HG03432 (cell line): ENCODE measurements around the gene DSCAM.

Source experiments
- ATAC-seq: cut with Tn5 transposase; IDR thresholded peaks from one replicate; pipeline ENCODE4 v1.9.1; 2021; ENCODE audit warnings: mild to moderate bottlenecking, moderate library complexity; ENCODE audit not compliant: unreplicated experiment

DSCAM gene

GRCh38 chr21:40788635-40789034, 58.3 kb downstream of the DSCAM start:
- ATAC-seq = no peak

DNA sequence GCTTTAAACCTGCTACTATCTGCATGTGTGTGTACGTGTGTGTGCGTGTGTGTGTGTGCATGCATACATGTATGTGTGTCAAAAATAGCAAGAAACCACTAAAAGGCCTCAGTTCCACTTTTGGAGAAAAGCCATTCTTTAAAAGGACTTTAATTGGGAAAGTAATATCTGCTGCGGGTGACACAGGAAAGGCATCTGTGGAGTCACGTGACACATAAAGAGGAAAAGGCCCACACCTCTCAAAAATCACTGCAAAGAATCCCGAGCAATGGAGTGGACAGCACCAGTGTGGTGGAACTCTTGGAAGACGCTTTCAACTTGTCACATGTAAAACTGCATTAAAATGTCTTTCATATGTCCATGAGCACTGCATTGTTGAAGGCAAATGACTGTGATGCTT, 63.6 kb downstream of the DSCAM start:
- ATAC-seq = no peak

DNA sequence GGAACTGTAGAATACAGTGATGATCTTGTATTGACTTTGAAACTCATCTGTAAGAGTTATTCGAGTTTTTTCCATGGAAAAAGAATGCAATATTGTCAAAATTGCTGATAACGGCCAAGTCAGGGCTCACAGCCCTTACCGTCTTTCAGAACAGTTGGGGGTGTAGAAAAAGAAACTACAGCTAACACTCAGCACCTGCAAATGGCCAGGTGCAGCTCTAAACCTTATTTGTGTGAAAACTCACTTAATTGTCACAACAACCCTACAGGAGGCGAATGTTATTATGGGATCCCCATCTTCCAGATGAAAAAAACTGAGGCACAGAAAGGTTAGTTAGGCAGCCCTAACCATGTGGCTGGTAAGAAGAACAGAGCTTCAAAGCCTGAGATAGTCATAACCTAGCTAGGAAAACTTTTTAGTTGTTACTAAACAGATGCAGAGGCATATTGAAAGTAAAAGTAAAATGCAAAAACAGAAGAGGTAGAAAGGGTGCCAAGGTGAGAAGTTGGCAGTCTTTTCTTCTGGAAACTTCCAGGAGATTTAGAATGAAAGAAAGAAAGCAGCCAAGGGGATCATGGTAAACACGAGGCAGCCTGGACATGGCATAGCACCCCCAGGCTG, 76.4 kb downstream of the DSCAM start:
- ATAC-seq = no peak

GRCh38 chr21:40769231-40769630, 77.7 kb downstream of the DSCAM start:
- no peak for ATAC-seq

GRCh38 chr21:40768056-40768455, 78.9 kb downstream of the DSCAM start:
- ATAC-seq = no peak

DNA sequence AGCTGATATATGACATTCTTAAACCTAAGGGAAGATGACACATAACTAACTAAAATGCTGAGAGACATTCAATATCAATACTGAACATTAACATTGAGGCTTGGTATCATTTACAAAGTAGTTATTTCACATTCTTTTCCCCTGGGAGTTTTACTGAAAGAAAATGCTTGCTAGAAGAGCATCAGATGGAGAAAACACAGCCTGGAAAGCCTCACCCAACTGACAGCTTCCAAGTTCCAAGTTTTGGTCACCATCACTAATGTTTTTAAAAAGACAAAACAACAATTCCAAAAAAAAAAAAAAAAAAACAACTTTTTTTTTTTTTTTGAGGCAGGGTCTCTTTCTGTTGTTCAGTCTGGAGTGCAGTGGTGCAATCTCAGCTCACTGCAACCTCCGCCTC, 80.6 kb downstream of the DSCAM start:
- ATAC-seq = no peak

DNA sequence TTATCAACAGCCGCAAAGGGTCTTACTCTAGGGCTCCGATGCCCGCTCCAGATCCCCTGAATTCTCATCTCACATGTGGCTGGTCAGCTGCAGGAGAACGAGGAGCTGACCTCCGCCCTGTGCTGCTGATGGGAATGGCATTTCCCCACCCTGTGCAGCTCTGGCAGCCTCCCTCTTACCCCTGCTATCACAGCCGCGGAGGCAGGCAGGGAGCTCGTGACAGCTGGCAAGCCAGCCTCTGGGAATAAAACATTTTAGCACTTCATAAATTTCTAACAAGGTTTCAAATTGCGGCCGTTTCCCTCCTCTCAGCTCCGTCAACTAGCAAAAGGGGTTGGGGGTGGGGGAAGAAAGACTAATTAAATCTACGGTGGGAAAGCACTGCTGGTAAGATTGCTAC, 81.1 kb downstream of the DSCAM start:
- ATAC-seq = no peak

- no peak for ATAC-seq
These were observed 86.1 kb downstream of the DSCAM start for GRCh38 chr21:40760821-40761220.

- no peak for ATAC-seq
These were observed 87.9 kb downstream of the DSCAM start for GRCh38 chr21:40759061-40759460.

- no peak for ATAC-seq
These were observed 89.6 kb downstream of the DSCAM start for GRCh38 chr21:40757366-40757765.

- no peak for ATAC-seq
These were observed 92.5 kb downstream of the DSCAM start for GRCh38 chr21:40754466-40754865.

- ATAC-seq = no peak
These were observed 93.2 kb downstream of the DSCAM start for GRCh38 chr21:40753756-40754155.

GRCh38 chr21:40752125-40752524, 94.8 kb downstream of the DSCAM start:
- no peak for ATAC-seq

GRCh38 chr21:40751221-40751620, 95.7 kb downstream of the DSCAM start:
- ATAC-seq = no peak

GRCh38 chr21:40736145-40736544, 110.8 kb downstream of the DSCAM start:
- no peak for ATAC-seq

DNA sequence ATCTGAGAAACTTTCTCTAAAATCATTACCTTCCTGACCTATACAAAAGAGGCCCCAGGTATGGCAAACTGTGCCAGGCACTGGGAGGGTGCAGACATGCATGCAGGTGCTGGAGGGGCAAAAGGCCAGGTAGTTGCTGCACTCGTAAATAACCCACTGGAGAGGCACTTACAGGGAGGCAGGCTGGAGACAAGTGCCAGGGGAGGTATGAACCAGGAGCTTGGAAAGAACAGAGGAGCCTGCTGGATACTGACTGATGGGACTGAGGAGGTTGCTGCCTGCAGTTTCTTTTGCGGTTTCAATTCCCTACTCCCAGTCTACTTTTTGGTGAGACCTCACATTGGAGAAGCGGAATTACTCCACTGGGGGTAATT, 113.9 kb downstream of the DSCAM start:
- no peak for ATAC-seq

GRCh38 chr21:40732253-40733023, 114.5 kb downstream of the DSCAM start:
- ATAC-seq = no peak

DNA sequence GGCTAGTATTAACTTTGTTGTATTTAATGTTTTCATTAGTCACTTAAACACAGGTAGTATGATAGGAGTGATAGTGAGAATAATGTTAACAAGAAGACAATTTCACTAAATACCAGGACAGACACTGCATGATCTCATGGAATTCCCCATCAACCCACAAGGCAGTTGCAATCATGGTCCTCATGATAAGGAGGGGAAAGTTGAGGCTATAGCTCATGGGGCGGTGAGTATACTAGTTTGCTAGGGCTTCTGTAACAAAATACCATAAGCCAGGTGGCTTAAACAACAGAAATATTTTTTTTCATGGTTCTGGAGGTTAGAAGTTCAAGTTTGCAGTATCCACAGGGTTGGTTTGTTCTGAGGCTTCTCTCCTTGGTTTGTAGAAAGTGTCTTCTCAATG, 115.8 kb downstream of the DSCAM start:
- ATAC-seq = no peak

- ATAC-seq = no peak
These were observed 116.5 kb downstream of the DSCAM start for GRCh38 chr21:40730426-40730800.

- ATAC-seq = no peak
These were observed 117.1 kb downstream of the DSCAM start for GRCh38 chr21:40729761-40730425.

- ATAC-seq = no peak
These were observed 123.0 kb downstream of the DSCAM start for GRCh38 chr21:40723966-40724365.

DNA sequence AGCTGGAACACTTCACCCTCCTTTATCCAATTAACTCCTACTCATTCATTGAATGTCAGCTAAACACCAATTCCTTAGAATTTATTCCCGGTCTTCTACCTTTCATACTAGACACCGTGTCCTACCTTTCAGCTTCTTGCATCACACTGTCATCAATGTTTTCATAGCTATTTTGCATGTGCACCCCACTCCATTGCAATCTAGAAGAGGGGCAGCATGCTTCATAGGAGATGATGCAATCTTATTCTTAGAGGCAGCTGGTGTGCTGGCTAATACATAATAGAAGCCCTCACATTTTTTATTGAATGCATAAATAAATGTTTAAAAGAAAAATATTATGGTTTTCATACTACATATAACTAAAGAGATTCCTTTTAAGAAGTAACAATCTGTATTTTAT, 123.6 kb downstream of the DSCAM start:
- ATAC-seq = no peak
